ENCODE data around the gene KIAA1958. TPM values are rescaled to one million over a fixed set of nuclear protein-coding genes. Genes with fewer than 3 reads are reported as not detected.
"Not testable (repeated sequence)": the region's sequence is repeated elsewhere in the genome, so short reads cannot be mapped to it uniquely, and the experiment has no call there.

Gene KIAA1958
- total RNA-seq, 1 experiment from 2014 or later = 28.6 TPM

DNA sequence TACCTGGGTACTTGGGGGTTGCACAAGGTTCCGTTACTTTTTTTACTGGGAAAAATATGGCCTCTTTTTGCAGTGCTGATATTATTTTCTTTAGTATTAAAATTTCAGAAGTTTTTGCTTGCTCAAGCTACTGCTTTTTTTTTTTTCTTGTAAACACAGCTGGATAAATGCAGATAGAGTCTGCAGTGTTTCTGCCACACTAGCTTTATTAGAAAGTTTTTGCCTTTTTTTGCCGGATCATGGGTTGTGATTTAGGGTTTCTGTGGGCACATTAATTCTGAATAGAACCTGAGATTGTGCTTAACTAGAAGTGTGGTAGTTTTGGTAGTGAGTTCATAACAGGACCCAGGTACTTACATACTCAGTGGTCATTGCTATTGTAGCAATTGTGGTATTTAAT lies 19.9 kb downstream of the KIAA1958 start:
- Histone ChIP-seq H3K4me3 (ENCODE audit: low read depth, low read length, poor library complexity, severe bottlenecking) (no peak overlapping the region), H3K9me3 (ENCODE audit: low read depth, low read length, poor library complexity, severe bottlenecking) (no peaks in the 10 kb centered on the region), H3K27ac (ENCODE audit: low read depth, low read length, poor library complexity, severe bottlenecking) (no peak overlapping the region), H3K27me3 (replicated peaks; ENCODE audit: insufficient read depth, low read depth, low read length, poor library complexity) (no peaks in the 10 kb centered on the region), H3K4me1 (ENCODE audit: insufficient read depth, low read length, poor library complexity, severe bottlenecking) (peaks cover 32% of the 10 kb centered on the region), H3K36me3 (ENCODE audit: insufficient read depth, low read length, poor library complexity, severe bottlenecking) (no peaks in the 10 kb centered on the region)
- CTCF ChIA-PET = no interaction called here
- BruUV-seq (replicated peaks) = no TSS peak
- DNase-seq (ENCODE audit: low spot score) = no peak
- intact Hi-C loops (cut with micrococcal nuclease; ENCODE audit: unreplicated experiment) = no loop called here
- POLR2A ChIA-PET (ENCODE audit: low non-redundant PET) = no interaction called here
- TF ChIP-seq, protein P1, sequence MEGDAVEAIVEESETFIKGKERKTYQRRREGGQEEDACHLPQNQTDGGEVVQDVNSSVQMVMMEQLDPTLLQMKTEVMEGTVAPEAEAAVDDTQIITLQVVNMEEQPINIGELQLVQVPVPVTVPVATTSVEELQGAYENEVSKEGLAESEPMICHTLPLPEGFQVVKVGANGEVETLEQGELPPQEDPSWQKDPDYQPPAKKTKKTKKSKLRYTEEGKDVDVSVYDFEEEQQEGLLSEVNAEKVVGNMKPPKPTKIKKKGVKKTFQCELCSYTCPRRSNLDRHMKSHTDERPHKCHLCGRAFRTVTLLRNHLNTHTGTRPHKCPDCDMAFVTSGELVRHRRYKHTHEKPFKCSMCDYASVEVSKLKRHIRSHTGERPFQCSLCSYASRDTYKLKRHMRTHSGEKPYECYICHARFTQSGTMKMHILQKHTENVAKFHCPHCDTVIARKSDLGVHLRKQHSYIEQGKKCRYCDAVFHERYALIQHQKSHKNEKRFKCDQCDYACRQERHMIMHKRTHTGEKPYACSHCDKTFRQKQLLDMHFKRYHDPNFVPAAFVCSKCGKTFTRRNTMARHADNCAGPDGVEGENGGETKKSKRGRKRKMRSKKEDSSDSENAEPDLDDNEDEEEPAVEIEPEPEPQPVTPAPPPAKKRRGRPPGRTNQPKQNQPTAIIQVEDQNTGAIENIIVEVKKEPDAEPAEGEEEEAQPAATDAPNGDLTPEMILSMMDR (conservative IDR thresholded peaks at IDR 0.05; ENCODE audit: low read depth, low read length) = no peak
- no peak for TF ChIP-seq EZH2 (IDR thresholded peaks at IDR 0.05; ENCODE audit: borderline replicate concordance, low read depth, low read length, poor library complexity, severe bottlenecking)

DNA sequence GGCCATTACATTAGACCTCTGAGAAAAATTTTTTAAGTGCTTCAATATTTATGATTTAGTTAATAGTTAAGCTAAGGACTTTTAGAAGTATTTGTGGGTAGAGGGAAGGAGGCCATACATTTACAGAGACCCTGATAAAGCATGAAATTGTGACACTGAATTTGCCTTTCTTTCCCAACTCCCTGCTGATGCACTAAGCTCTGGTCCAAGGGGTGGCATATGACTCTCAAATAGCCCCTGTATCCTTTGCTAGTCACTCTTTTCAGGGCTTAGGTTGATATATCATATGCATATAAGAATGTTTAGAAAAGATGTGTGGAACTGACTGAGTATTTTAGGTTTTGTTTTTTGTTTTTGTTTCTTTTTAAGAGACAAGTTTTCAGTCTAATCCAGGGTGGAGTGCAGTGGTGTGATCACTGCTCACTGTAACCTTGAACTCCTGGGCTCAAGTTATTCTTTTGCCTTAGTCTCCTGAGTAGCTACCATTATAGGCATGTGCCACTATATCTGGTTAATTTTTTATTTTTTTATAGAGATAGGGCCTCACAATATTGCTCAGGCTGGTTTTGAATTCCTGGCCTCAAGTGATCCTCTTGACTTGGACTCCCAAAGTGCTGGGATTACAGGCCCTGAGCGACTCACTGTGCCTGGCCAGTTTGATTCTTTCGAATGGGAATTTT lies 20.5 kb downstream of the KIAA1958 start:
- no peaks in the 10 kb centered on the region for H3K36me3 ChIP-seq (ENCODE audit: insufficient read depth, low read length, poor library complexity, severe bottlenecking)
- no peaks in the 10 kb centered on the region for H3K9me3 ChIP-seq (ENCODE audit: low read depth, low read length, poor library complexity, severe bottlenecking)
- peaks cover 32% of the 10 kb centered on the region for H3K4me1 ChIP-seq (ENCODE audit: insufficient read depth, low read length, poor library complexity, severe bottlenecking)
- no peak for DNase-seq (ENCODE audit: low spot score)
- POLR2A ChIA-PET (ENCODE audit: low non-redundant PET) = no interaction called here
- TF ChIP-seq EZH2 (IDR thresholded peaks at IDR 0.05; ENCODE audit: borderline replicate concordance, low read depth, low read length, poor library complexity, severe bottlenecking) = no peak
- TF ChIP-seq, protein P1 (conservative IDR thresholded peaks at IDR 0.05; ENCODE audit: low read depth, low read length) = no peak
- CTCF ChIA-PET = no interaction called here
- intact Hi-C loops (cut with micrococcal nuclease; ENCODE audit: unreplicated experiment) = no loop called here
- no TSS peak for BruUV-seq (replicated peaks)
- no peak overlapping the region for H3K27ac ChIP-seq (ENCODE audit: low read depth, low read length, poor library complexity, severe bottlenecking)
- no peak overlapping the region for H3K4me3 ChIP-seq (ENCODE audit: low read depth, low read length, poor library complexity, severe bottlenecking)
- no peaks in the 10 kb centered on the region for H3K27me3 ChIP-seq (replicated peaks; ENCODE audit: insufficient read depth, low read depth, low read length, poor library complexity)

DNA sequence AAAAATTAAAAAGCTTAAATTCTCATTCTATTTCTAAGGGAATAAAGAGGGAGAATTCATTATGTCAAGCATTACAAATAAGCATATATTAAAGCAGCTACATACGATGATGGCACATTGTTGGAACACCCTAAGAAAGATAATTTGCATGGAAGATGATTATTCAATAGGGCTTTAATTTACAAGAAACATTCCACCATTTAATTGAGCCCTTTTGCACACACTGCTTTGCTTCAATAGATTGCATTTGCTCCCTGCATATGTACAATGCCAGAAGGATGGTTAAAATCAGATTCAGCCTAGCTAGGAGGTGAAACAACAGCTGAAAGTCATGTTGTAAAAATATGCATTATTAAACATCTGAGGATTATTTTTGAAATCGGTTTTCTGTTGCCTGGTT lies 21.8 kb downstream of the KIAA1958 start:
- DNase-seq (ENCODE audit: low spot score) = no peak
- H3K27me3 ChIP-seq (replicated peaks; ENCODE audit: insufficient read depth, low read depth, low read length, poor library complexity) = no peaks in the 10 kb centered on the region
- BruUV-seq (replicated peaks) = no TSS peak
- no peak overlapping the region for H3K27ac ChIP-seq (ENCODE audit: low read depth, low read length, poor library complexity, severe bottlenecking)
- H3K4me3 ChIP-seq (ENCODE audit: low read depth, low read length, poor library complexity, severe bottlenecking) = no peak overlapping the region
- no peak for TF ChIP-seq EZH2 (IDR thresholded peaks at IDR 0.05; ENCODE audit: borderline replicate concordance, low read depth, low read length, poor library complexity, severe bottlenecking)
- TF ChIP-seq, protein P1 (conservative IDR thresholded peaks at IDR 0.05; ENCODE audit: low read depth, low read length) = no peak
- ChIA-PET CTCF (no interaction called here), POLR2A (ENCODE audit: low non-redundant PET) (no interaction called here)
- H3K36me3 ChIP-seq (ENCODE audit: insufficient read depth, low read length, poor library complexity, severe bottlenecking) = no peaks in the 10 kb centered on the region
- no peaks in the 10 kb centered on the region for H3K9me3 ChIP-seq (ENCODE audit: low read depth, low read length, poor library complexity, severe bottlenecking)
- peaks cover 32% of the 10 kb centered on the region for H3K4me1 ChIP-seq (ENCODE audit: insufficient read depth, low read length, poor library complexity, severe bottlenecking)
- intact Hi-C loops (cut with micrococcal nuclease; ENCODE audit: unreplicated experiment) = no loop called here

DNA sequence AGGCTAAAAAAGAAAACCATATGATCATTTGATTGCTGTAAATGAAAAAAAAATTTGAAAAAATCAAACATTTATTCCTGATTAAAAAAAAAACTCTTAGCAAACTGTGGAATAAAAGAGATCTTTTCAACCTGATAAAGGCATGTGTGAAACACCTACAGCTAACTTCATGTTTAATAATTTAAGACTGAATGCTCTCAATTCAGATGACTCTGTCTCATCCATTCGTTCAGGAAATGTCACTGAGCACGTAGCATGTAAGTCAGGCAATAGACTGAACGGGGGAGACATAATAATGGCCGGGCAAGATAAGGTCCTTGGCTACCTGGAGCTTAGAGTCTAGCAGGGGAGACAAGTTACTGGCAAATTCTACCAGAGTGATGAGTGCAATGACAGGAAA lies 25.8 kb downstream of the KIAA1958 start:
- H3K27ac ChIP-seq (ENCODE audit: low read depth, low read length, poor library complexity, severe bottlenecking); H3K9me3 ChIP-seq (ENCODE audit: low read depth, low read length, poor library complexity, severe bottlenecking); DNase-seq (ENCODE audit: low spot score); CTCF ChIA-PET; H3K36me3 ChIP-seq (ENCODE audit: insufficient read depth, low read length, poor library complexity, severe bottlenecking); H3K4me3 ChIP-seq (ENCODE audit: low read depth, low read length, poor library complexity, severe bottlenecking); BruUV-seq (replicated peaks); intact Hi-C loops (cut with micrococcal nuclease; ENCODE audit: unreplicated experiment); H3K27me3 ChIP-seq (replicated peaks; ENCODE audit: insufficient read depth, low read depth, low read length, poor library complexity): not testable (repeated sequence)
- POLR2A ChIA-PET (ENCODE audit: low non-redundant PET) = interaction anchor here (0.7 kb wide), 1 partner anchor 10 kb away, joined by 6 read pairs; no protein-coding TSS in a partner anchor
- H3K4me1 ChIP-seq (ENCODE audit: insufficient read depth, low read length, poor library complexity, severe bottlenecking) = peaks cover 24% of the 10 kb centered on the region
